ENCODE measurements around the gene RNF128. TPM values are rescaled to one million over a fixed set of nuclear protein-coding genes. Genes with fewer than 3 reads are reported as not detected.
A peak's percentile ranks its signal among the peaks of the same experiment; 100 is the strongest.

RNF128 gene
- total and polyA plus RNA-seq, 2 of the 13 experiments (the other 11 are each of a cell fraction or from before 2014, with no cell fraction given): 18.5 to 43.5 TPM

DNA sequence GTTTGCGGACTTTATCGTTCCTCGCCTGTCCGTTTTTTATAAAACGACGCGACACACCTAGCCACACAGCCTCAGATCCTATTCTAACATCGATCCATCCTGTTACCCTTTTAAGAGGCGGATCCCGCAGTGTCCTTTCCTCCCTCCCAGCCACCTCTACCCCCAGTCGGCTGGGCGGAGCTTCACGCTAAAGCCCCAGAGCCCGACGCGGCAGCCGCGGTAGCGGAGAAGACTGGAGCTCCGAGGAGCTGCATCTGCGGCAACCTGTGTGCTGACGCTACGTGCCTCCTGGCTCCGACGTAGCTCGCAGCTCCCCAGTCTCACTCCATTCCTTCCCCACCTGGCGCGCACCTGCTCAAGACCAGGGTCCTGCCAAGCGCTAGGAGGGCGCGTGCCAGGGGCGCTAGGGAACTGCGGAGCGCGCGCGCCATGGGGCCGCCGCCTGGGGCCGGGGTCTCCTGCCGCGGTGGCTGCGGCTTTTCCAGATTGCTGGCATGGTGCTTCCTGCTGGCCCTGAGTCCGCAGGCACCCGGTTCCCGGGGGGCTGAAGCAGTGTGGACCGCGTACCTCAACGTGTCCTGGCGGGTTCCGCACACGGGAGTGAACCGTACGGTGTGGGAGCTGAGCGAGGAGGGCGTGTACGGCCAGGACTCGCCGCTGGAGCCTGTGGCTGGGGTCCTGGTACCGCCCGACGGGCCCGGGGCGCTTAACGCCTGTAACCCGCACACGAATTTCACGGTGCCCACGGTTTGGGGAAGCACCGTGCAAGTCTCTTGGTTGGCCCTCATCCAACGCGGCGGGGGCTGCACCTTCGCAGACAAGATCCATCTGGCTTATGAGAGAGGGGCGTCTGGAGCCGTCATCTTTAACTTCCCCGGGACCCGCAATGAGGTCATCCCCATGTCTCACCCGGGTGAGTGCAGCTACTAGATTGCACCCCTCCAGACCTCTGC lies at the start of gene RNF128 (continued):
- TF ChIP-seq SNRNP70 (IDR thresholded peaks at IDR 0.05; ENCODE audit: low read depth, low read length) (no peak), ZBTB3 (CRISPR knock-in tag; IDR thresholded peaks at IDR 0.05; ENCODE audit: borderline replicate concordance, low read depth) (no peak), RORA (CRISPR knock-in tag; IDR thresholded peaks at IDR 0.05) (no peak), ATF7-NPFF (CRISPR knock-in tag; IDR thresholded peaks at IDR 0.05; ENCODE audit: low read depth) (peak; percentile 85), SIN3A (IDR thresholded peaks at IDR 0.05; ENCODE audit: borderline replicate concordance, low read depth, low read length) (no peak), FLYWCH1 (CRISPR knock-in tag; IDR thresholded peaks at IDR 0.05) (no peak), ZNF12 (CRISPR knock-in tag; IDR thresholded peaks at IDR 0.05) (no peak), ARNTL (CRISPR knock-in tag; IDR thresholded peaks at IDR 0.05) (no peak), RFXAP (CRISPR knock-in tag; IDR thresholded peaks at IDR 0.05; ENCODE audit: borderline replicate concordance) (0 out of 2 replicates have a peak, but pooled peaks have one; percentile 33), THAP11 (CRISPR knock-in tag; IDR thresholded peaks at IDR 0.05) (peak; percentile 38; the same call in 1 of the 2 replicates), ZFP1 (CRISPR knock-in tag; IDR thresholded peaks at IDR 0.05) (no peak), MEIS1 (CRISPR knock-in tag; IDR thresholded peaks at IDR 0.05; ENCODE audit: borderline replicate concordance) (0 out of 2 replicates have a peak, but pooled peaks have one; percentile 33), ZMAT3 (CRISPR knock-in tag; conservative IDR thresholded peaks at IDR 0.05) (no peak), MXI1 (IDR thresholded peaks at IDR 0.05; ENCODE audit: borderline replicate concordance, low read depth, low read length) (peak; percentile 33; the same call in 1 of the 3 replicates), TCF7L2 (IDR thresholded peaks at IDR 0.05; ENCODE audit: low read depth, low read length) (no peak), PRMT3 (CRISPR knock-in tag; IDR thresholded peaks at IDR 0.05; ENCODE audit: borderline replicate concordance, low read depth) (no peak), AGO2 (optimal IDR thresholded peaks at IDR 0.05; ENCODE audit: low read depth, low read length) (peak; percentile 72), SMC3 (IDR thresholded peaks at IDR 0.05; ENCODE audit: low read length) (no peak), NFATC3 (CRISPR knock-in tag; IDR thresholded peaks at IDR 0.05) (no peak), ATF1 (CRISPR knock-in tag; IDR thresholded peaks at IDR 0.05) (no peak), NCOA5 (CRISPR knock-in tag; IDR thresholded peaks at IDR 0.05) (no peak), KMT2A (CRISPR knock-in tag; IDR thresholded peaks at IDR 0.05) (peak; percentile 73; the same call in 1 of the 2 replicates), ZMYM2 (CRISPR knock-in tag; IDR thresholded peaks at IDR 0.05) (no peak)
- TF ChIP-seq, protein P1, sequence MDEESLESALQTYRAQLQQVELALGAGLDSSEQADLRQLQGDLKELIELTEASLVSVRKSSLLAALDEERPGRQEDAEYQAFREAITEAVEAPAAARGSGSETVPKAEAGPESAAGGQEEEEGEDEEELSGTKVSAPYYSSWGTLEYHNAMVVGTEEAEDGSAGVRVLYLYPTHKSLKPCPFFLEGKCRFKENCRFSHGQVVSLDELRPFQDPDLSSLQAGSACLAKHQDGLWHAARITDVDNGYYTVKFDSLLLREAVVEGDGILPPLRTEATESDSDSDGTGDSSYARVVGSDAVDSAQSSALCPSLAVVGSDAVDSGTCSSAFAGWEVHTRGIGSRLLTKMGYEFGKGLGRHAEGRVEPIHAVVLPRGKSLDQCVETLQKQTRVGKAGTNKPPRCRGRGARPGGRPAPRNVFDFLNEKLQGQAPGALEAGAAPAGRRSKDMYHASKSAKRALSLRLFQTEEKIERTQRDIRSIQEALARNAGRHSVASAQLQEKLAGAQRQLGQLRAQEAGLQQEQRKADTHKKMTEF (CRISPR knock-in tag; IDR thresholded peaks at IDR 0.05): peak; percentile 27
- TF ChIP-seq, protein P2, sequence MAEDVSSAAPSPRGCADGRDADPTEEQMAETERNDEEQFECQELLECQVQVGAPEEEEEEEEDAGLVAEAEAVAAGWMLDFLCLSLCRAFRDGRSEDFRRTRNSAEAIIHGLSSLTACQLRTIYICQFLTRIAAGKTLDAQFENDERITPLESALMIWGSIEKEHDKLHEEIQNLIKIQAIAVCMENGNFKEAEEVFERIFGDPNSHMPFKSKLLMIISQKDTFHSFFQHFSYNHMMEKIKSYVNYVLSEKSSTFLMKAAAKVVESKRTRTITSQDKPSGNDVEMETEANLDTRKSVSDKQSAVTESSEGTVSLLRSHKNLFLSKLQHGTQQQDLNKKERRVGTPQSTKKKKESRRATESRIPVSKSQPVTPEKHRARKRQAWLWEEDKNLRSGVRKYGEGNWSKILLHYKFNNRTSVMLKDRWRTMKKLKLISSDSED (CRISPR knock-in tag; IDR thresholded peaks at IDR 0.05): no peak
- TF ChIP-seq, protein P3, sequence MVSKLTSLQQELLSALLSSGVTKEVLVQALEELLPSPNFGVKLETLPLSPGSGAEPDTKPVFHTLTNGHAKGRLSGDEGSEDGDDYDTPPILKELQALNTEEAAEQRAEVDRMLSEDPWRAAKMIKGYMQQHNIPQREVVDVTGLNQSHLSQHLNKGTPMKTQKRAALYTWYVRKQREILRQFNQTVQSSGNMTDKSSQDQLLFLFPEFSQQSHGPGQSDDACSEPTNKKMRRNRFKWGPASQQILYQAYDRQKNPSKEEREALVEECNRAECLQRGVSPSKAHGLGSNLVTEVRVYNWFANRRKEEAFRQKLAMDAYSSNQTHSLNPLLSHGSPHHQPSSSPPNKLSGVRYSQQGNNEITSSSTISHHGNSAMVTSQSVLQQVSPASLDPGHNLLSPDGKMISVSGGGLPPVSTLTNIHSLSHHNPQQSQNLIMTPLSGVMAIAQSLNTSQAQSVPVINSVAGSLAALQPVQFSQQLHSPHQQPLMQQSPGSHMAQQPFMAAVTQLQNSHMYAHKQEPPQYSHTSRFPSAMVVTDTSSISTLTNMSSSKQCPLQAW (CRISPR knock-in tag; IDR thresholded peaks at IDR 0.05): no peak

Data from HepG2 (cell line).